ENCODE data around the gene MAEL. TPM values are rescaled to one million over a fixed set of nuclear protein-coding genes. Genes with fewer than 3 reads are reported as not detected.

Gene MAEL
- total and polyA plus RNA-seq, 2 of the 8 experiments (the other 6 are each of a cell fraction or from before 2014, with no cell fraction given): 0.03 TPM; not detected in 1

GRCh38 chr1:167064621-167065020 is 75.5 kb downstream of the MAEL start:
- ChIA-PET CTCF (ENCODE audit: partially characterized antibody) (interaction anchor here (0.6 to 18.6 kb wide), 13 partner anchors 9 to 374 kb away, joined by 3 to 874 read pairs (median 4); no protein-coding TSS in a partner anchor), POLR2A (ENCODE audit: partially characterized antibody) (interaction anchor here (3.8 kb wide), 1 partner anchor 156 kb away, joined by 18 read pairs; the partner anchor contains the start of gene POU2F1)
- FAIRE-seq: no peak
- H2AFZ ChIP-seq (ENCODE audit: low read length): no peak overlapping the region
- no peaks in the 10 kb centered on the region for H3K23me2 ChIP-seq (ENCODE audit: low read depth, low read length)
- no peak overlapping the region for H2BK20ac ChIP-seq (ENCODE audit: low read length)
- H3K9me3 ChIP-seq (ENCODE audit: insufficient read depth in 2 of 2, low read depth in 1 of 2, low read length in 1 of 2): no peaks in the 10 kb centered on the region
- H3K4me1 ChIP-seq (replicated peaks in 1 of 4; ENCODE audit: control insufficient read depth in 3 of 4, insufficient read depth in 4 of 4, low read length in 3 of 4): peaks cover 0 to 2% (median under 1%) of the 10 kb centered on the region in 4 experiments; a peak in 2 of 7 replicates
- H3K18ac ChIP-seq (ENCODE audit: extremely low read depth, low read length): no peak overlapping the region
- no peak overlapping the region for H4K8ac ChIP-seq (ENCODE audit: extremely low read depth, insufficient read depth, low read length)
- no peak overlapping the region for H2BK5ac ChIP-seq (ENCODE audit: low read depth, low read length)
- no peaks in the 10 kb centered on the region for H4K20me1 ChIP-seq (replicated peaks in 1 of 2; ENCODE audit: control insufficient read depth in 1 of 2, insufficient read depth in 2 of 2, low read length in 2 of 2)
- 89% methylated on average over 9 of the region's 9 CpGs; no CpG with 5 or more reads in 1 of the 2 experiments for WGBS, 2 experiments (ENCODE audit: extremely low coverage in 1 of 2, insufficient coverage in 1 of 2, insufficient read length in 1 of 2, insufficient replicate concordance in 2 of 2, low coverage in 1 of 2, low lambda C conversion rate in 2 of 2, missing lambda C conversion rate in 1 of 2)
- H3K4me2 ChIP-seq (ENCODE audit: insufficient read depth in 1 of 2, low read depth in 2 of 2, low read length in 2 of 2): no peak overlapping the region
- no peak overlapping the region for H2BK12ac ChIP-seq (ENCODE audit: low read depth, low read length)
- H3K27me3 ChIP-seq (replicated peaks in 1 of 4; ENCODE audit: control insufficient read depth in 3 of 4, extremely low read depth in 1 of 4, insufficient read depth in 3 of 4, low read length in 3 of 4): no peaks in the 10 kb centered on the region
- H3K4me3 ChIP-seq (ENCODE audit: extremely low read depth in 1 of 4, insufficient read depth in 2 of 4, low read depth in 3 of 4, low read length in 4 of 4): no peak overlapping the region
- H3K27ac ChIP-seq (ENCODE audit: low read depth, low read length): no peak overlapping the region
- H3K36me3 ChIP-seq (ENCODE audit: control insufficient read depth in 2 of 4, insufficient read depth in 4 of 4, low read length in 3 of 4): no peaks in the 10 kb centered on the region
- H2AK5ac ChIP-seq (ENCODE audit: low read depth, low read length): no peak overlapping the region
- no peak overlapping the region for H3K23ac ChIP-seq (ENCODE audit: insufficient read length)
- no peaks in the 10 kb centered on the region for H3K79me2 ChIP-seq (ENCODE audit: control insufficient read depth in 1 of 2, insufficient read depth in 2 of 2, low read length in 2 of 2)
- DNase-seq (ENCODE audit: low read depth in 1 of 2, low spot score in 2 of 2): no peak
- H3K4ac ChIP-seq (replicated peaks; ENCODE audit: insufficient read length, low read depth, low read length): no peak overlapping the region
- no peak overlapping the region for H3K14ac ChIP-seq (ENCODE audit: insufficient read length)
- no peak overlapping the region for H4K5ac ChIP-seq (ENCODE audit: insufficient read length, low read depth, low read length)
- no peak overlapping the region for H4K91ac ChIP-seq (replicated peaks; ENCODE audit: insufficient read length, low read length)
- H2BK15ac ChIP-seq (ENCODE audit: low read length): no peak overlapping the region
- no peak overlapping the region for H2BK120ac ChIP-seq (replicated peaks; ENCODE audit: low read depth, low read length)
- no peak overlapping the region for H3K9ac ChIP-seq (replicated peaks in 1 of 4; ENCODE audit: extremely low read depth in 1 of 4, low read depth in 3 of 4, low read length in 3 of 4)
- H3K56ac ChIP-seq (replicated peaks; ENCODE audit: insufficient read length, low read depth, low read length): no peak overlapping the region
- H3K79me1 ChIP-seq (ENCODE audit: low read depth, low read length): no peaks in the 10 kb centered on the region
- TF ChIP-seq SP2 (IDR thresholded peaks at IDR 0.05; ENCODE audit: low read length): no peak
- no peak for TF ChIP-seq CHD2 (IDR thresholded peaks at IDR 0.05; ENCODE audit: low read length)

All from H1 (cell line).